Activated naive CD4-positive, alpha-beta T cell treated with anti-CD3 and anti-CD28 coated beads, Interleukin-2, amount 50 U/mL, for 24 hours (primary cell): ENCODE measurements around the gene CASP3.
"Not testable (repeated sequence)": the region's sequence is repeated elsewhere in the genome, so short reads cannot be mapped to it uniquely, and the experiment has no call there.

Experiments used
- H3K27ac Mint-ChIP-seq: one replicate; pipeline ENCODE4 v1.8.0; 2021; ENCODE audit warnings: mild to moderate bottlenecking, mixed read lengths
- H3K27me3 Mint-ChIP-seq: one replicate; pipeline ENCODE4 v1.8.0; 2021; ENCODE audit warnings: mixed read lengths
- H3K36me3 Mint-ChIP-seq: one replicate; pipeline ENCODE4 v1.8.0; 2021; ENCODE audit warnings: mixed read lengths
- H3K4me1 Mint-ChIP-seq: one replicate; pipeline ENCODE4 v1.8.0; 2021; ENCODE audit warnings: mixed read lengths
- H3K4me3 Mint-ChIP-seq: one replicate; pipeline ENCODE4 v1.8.0; 2021; ENCODE audit warnings: mild to moderate bottlenecking, mixed read lengths
- H3K9me3 Mint-ChIP-seq: one replicate; pipeline ENCODE4 v1.8.0; 2021; ENCODE audit warnings: mixed read lengths

The CASP3 gene

DNA sequence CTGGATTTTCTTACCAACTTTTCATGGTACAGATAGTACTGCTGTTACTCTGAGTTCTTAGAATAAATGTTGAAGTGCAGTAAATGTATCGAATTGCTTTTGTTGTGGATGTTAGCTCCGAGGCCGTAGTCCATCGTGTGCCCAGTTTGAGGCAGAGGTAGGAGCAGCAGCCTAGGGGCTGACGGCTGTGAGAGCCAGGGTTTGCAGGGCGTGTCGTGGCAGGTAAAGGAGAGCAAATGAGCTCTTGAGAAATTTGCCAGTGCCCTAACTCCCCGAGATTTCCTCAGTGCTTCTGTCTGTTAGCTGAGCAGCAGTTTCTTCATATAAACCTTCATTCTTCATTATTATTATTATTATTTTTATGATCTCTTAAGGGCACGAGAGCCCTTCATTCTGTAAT lies 21.9 kb upstream of the CASP3 start:
- peaks cover 13% of the 10 kb centered on the region for H3K36me3 Mint-ChIP-seq
- H3K4me1 Mint-ChIP-seq = peaks cover 23% of the 10 kb centered on the region
- no peaks in the 10 kb centered on the region for H3K27me3 Mint-ChIP-seq
- no peak overlapping the region for H3K4me3 Mint-ChIP-seq
- no peak overlapping the region for H3K27ac Mint-ChIP-seq
- no peaks in the 10 kb centered on the region for H3K9me3 Mint-ChIP-seq

DNA sequence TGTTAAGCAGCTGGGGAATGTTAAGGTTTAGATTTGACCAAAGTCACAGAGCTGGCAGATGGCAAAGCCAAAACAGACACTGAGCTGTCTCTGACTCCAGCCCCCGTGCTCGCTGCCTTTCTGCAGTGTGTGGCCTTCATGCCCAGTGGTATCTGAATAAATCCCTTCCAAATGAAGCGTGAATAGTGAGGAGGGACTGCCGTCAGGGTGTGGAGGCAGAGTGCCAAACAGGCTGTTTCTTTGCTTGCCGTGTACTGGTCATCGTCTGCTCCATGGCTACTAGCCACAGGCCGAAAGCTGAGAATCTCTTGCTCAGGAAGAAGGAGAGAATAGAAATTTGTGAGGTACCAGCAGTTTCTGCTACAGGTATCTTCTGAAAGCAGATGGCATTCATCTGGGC lies 20.0 kb upstream of the CASP3 start:
- peaks cover 15% of the 10 kb centered on the region for H3K36me3 Mint-ChIP-seq
- peak overlapping the region; percentile 47 for H3K27ac Mint-ChIP-seq
- no peaks in the 10 kb centered on the region for H3K9me3 Mint-ChIP-seq
- H3K27me3 Mint-ChIP-seq = no peaks in the 10 kb centered on the region
- H3K4me3 Mint-ChIP-seq = no peak overlapping the region
- H3K4me1 Mint-ChIP-seq = peaks cover 23% of the 10 kb centered on the region

DNA sequence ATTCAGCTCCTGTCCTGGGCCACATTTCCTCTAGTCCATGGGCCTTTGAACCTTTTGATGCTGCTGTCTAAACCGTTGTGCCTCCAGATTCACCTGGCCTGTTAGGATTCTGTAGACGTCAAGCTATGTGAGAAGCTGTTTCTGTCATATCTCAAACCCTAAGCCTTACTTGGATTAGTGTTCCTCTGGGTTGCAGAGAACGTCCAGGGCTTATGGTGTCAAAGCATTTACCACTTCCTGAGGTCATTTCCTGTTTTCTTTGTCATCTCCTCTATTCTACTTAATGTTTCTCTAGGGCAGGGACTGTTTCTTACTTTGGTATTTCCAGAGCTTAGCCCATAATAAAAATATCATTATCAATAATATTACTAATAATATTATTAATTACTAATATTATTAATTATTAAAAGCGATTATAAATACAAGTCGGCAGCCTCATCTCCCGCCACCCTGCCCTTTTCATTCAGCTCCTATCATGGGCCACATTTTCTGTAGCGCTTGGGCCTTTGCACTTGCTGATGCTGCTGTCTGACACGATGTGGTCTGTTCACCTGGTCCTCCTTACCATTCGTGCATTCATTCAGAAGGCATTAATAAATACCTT lies 19.4 kb upstream of the CASP3 start:
- Mint-ChIP-seq H3K9me3 (no peaks in the 10 kb centered on the region), H3K4me1 (peaks cover 23% of the 10 kb centered on the region), H3K36me3 (peaks cover 15% of the 10 kb centered on the region), H3K4me3 (no peak overlapping the region), H3K27ac (peak overlapping the region; percentile 62), H3K27me3 (no peaks in the 10 kb centered on the region)

DNA sequence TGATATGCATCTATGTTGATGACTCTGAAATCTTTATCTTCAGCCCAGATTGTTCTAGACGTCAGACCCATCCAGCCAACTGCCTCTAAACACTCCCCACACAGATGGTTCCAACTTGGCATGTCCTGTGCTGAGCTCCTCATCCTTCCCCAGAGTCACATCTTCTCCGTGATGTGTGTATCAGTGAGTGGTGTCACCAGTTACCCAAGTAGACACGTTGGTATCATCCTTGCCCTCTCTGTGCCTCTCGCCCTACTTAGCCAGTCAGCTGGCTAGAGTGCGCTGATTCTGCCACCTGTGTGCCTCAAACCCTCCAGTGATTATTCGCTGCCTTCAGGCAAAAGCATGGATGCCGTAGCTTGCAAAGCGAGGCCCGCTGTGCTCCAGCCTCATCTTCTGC lies 18.8 kb upstream of the CASP3 start:
- no peak overlapping the region for H3K27ac Mint-ChIP-seq
- H3K36me3 Mint-ChIP-seq = peaks cover 15% of the 10 kb centered on the region
- H3K9me3 Mint-ChIP-seq = no peaks in the 10 kb centered on the region
- H3K27me3 Mint-ChIP-seq = no peaks in the 10 kb centered on the region
- H3K4me1 Mint-ChIP-seq = peaks cover 23% of the 10 kb centered on the region
- no peak overlapping the region for H3K4me3 Mint-ChIP-seq

DNA sequence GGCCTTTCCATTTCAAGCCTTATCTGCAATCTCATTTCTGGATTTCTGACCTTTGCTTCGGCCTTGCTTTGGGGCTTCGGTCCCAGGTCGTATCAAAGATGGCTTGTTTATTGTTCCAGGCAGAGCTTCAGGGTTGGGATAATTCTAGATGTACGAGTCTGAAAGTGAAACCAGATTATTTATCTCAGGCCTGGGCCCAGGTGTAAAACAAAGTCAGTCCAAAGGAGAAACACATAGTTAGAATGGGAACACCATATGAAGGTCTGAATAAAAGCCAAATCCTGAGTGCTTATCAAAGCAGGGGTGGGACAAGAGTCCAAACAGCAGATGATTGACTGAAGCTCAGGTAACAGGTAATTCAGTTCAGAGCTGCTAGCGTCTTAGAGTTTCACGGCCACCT lies 17.4 kb upstream of the CASP3 start:
- Mint-ChIP-seq H3K4me1 (peaks cover 23% of the 10 kb centered on the region), H3K36me3 (peaks cover 15% of the 10 kb centered on the region), H3K27ac (no peak overlapping the region), H3K27me3 (no peaks in the 10 kb centered on the region), H3K9me3 (no peaks in the 10 kb centered on the region), H3K4me3 (no peak overlapping the region)

DNA sequence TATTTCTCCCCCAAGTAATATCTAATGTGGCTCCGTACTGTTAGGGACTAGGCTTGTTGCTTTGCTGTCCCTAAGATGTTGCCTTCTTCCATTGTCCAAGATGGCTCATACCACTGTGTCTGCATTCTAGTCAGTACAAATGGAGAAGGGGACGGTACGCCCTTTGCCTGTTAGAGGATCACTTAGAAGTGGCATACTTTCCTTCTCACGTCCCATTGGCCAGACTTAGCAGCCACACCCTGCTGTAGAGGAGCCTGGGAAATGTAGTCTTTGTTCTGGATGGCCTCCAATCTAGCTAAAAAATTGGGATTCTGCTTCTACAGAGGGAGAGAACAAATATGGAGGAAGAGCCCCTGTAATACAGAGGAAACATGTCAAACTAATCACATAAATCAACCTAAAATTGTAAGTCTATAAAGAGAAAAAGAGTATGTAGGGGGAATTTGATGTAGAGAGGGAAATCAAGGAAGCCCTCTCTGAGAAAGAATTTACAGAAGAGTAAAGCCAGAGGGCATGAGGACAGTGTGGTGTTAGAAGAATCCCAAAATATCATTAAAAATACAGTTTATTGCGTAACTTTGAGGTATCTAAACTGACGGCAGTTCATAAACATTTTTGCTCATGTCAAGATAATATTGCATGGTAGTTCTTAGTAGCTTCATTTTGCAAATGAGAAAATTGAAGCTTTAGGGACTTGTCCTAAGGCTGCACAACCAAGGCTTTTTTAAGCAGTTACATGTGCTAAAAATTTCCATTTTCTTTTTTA lies 15.4 kb upstream of the CASP3 start:
- H3K36me3 Mint-ChIP-seq = peaks cover 13% of the 10 kb centered on the region
- H3K4me1 Mint-ChIP-seq = peaks cover 21% of the 10 kb centered on the region
- H3K9me3 Mint-ChIP-seq = no peaks in the 10 kb centered on the region
- H3K4me3 Mint-ChIP-seq = no peak overlapping the region
- H3K27ac Mint-ChIP-seq = no peak overlapping the region
- no peaks in the 10 kb centered on the region for H3K27me3 Mint-ChIP-seq

DNA sequence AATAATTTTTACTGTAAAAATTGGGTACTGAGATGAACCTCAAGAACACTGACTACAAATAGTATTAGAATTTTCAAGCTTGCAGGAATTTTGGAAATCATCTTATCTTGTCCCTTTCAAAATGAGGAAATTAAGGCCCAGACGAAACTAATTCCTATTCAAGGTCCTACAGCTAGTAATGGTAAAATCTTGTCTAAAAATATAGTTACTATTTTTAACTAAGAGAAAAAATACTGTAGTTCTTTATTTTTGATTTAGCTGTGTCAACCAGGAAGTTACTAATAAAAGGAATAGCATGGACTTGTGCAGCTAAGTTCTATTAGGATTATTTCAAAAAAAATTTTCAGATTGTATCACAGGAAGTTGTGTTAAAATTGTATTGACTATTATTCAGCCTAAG lies 13.0 kb upstream of the CASP3 start:
- Mint-ChIP-seq H3K4me1 (no peaks in the 10 kb centered on the region), H3K36me3 (peaks cover 5% of the 10 kb centered on the region), H3K4me3 (no peak overlapping the region), H3K27ac (no peak overlapping the region), H3K9me3 (no peaks in the 10 kb centered on the region), H3K27me3 (no peaks in the 10 kb centered on the region)

DNA sequence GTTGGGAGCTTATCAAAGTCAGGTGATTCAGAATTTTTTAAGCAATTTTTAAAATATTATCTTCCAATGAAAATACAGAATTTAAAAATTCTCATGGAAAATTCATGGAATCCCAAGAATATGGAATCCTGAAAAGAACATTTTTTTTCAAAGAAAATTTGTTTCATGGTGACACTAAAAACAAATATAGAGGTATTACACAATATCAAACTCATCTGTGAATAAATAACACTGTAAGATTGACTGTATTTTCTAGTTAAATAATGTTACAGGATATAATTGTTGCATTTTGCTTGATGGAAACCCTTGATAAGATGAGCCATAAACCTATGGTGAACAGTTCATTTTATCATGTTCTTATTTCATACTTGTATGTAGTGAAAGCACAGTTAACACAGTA lies 11.7 kb upstream of the CASP3 start:
- Mint-ChIP-seq H3K9me3 (no peaks in the 10 kb centered on the region), H3K36me3 (peaks cover 6% of the 10 kb centered on the region), H3K4me1 (no peaks in the 10 kb centered on the region), H3K4me3 (no peak overlapping the region), H3K27ac (no peak overlapping the region), H3K27me3 (no peaks in the 10 kb centered on the region)

DNA sequence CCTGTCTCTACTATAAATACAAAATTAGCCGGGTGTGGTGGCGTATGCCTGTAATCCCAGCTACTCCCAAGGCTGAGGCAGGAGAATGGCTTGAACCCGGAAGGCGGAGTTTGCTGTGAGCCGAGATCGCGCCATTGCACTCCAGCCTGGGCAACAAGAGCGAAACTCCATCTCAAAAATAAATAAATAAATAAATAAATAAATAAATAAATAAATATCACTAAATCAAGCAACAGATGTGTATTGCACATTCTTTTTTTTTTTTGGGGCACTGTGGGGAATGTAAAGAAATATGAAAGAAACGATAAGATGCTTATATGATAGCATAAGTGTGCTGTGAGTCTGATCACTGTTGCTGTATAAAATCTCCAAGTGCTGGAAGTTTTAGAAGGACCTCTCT lies 8.6 kb upstream of the CASP3 start:
- not testable (repeated sequence) for H3K4me1 Mint-ChIP-seq, H3K27ac Mint-ChIP-seq

DNA sequence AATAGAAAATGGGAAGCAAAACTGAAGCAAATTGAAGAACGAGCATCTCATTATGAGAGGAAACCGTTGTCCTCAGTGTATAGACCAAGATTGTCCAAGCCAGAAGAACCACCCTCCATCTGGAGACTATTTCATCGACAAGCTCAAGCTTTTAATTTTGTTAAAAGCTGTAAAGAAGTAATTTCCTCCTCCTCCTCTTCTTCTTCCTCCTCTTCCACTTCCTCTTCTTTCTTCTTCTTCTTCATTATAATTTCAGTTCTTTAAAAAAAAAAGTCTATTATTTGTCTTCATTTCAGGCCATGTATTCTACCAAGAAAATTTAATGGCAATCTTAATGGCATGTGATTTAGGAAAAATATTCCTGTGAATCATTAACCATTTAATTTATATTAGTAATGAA lies 7.9 kb upstream of the CASP3 start:
- Mint-ChIP-seq H3K4me3 (no peak overlapping the region), H3K4me1 (peaks cover 2% of the 10 kb centered on the region), H3K36me3 (peaks cover 2% of the 10 kb centered on the region), H3K27me3 (no peaks in the 10 kb centered on the region), H3K27ac (no peak overlapping the region), H3K9me3 (no peaks in the 10 kb centered on the region)

More for the DNA sequence above, 8.6 kb upstream of the CASP3 start:
- H3K36me3 Mint-ChIP-seq, H3K27me3 Mint-ChIP-seq, H3K4me3 Mint-ChIP-seq, H3K9me3 Mint-ChIP-seq: not testable (repeated sequence)

DNA sequence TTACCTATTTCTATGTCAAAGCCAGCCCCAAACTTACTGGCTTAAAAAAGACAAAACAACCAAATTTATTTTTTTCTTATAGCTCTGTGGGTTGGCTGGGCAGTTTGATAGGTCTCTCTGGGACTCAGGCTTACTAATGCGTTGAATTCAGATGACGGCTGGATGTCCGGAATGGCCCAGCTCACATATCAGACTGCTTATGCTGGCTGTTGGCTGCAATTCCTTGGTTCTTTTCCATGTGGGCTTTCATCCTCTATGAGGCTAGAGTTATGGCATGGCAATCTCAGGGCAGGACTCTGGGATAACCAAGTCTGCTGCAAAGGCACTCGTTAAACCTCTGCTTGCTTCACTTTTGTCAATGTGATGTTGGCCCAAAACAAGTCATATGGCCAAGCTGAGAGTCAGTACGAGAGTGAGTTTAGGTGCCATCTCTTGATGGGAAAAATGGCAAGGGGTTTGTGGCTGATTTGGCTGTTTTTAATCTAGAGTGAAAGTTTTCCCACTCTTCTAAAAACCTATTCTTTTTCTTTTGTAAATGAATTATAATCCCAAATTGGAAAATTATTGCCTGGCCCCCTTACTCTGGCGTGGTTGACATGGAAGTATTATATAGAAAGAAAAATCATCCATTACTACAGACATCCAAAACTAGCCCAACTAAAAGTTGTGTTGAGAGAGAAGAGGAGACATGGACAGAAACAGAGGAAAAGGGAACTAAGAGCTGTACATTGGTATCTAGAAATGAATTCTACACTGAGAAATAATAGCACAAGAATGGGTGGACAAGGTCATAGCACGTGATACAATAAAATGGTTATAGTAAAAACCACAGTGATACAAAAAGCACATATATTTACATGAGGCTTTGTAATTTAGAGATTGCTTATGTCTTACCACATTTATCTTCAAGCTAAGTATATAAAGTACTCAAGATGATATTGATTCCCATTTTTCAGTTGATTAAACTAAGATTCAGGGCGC lies 6.9 kb upstream of the CASP3 start:
- H3K4me1 Mint-ChIP-seq = peaks cover 6% of the 10 kb centered on the region

DNA sequence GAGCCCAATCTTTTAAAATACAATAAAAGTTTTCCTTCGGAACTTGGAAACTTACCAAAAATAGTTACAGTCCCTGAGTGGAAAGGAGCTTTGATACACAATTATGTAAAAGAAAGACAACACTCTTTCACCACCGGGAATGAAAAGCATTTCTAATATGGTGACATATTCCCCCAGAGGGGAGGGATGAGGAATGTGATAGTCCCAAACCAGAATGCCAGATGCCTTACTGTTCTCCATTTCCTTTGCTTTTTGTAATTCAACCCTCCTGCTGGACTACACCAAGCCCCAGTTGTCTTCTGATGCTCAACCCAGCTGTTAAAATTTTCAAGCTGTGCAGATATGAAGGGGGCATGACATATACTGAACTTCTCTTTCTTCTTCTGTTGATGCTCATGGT lies 4.4 kb upstream of the CASP3 start:
- peaks cover 2% of the 10 kb centered on the region for H3K36me3 Mint-ChIP-seq
- H3K9me3 Mint-ChIP-seq = no peaks in the 10 kb centered on the region
- H3K27ac Mint-ChIP-seq = no peak overlapping the region
- peaks cover 16% of the 10 kb centered on the region for H3K4me1 Mint-ChIP-seq
- no peaks in the 10 kb centered on the region for H3K27me3 Mint-ChIP-seq
- no peak overlapping the region for H3K4me3 Mint-ChIP-seq

More for the DNA sequence above, 6.9 kb upstream of the CASP3 start:
- no peak overlapping the region for H3K27ac Mint-ChIP-seq
- H3K4me3 Mint-ChIP-seq = no peak overlapping the region
- no peaks in the 10 kb centered on the region for H3K9me3 Mint-ChIP-seq
- H3K36me3 Mint-ChIP-seq = peaks cover 2% of the 10 kb centered on the region
- H3K27me3 Mint-ChIP-seq = no peaks in the 10 kb centered on the region

DNA sequence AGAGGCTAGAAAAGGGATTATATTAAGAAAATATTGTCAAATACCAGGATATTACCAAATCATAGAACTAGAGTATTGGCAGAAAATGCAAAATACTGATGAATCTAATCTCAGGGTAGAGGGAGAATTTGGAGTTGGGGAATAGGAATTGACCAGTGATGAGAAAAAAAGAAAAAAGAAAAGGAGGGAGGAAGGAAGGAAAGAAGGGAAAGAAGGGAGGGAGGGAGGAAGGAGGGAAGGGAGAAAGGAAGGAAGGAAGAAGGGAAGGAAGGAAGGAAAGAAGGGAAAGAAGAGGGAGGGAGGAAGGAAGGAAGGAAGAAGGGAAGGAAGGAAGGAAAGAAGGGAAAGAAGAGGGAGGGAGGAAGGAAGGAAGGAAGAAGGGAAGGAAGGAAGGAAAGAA lies 3.4 kb upstream of the CASP3 start:
- H3K4me1 Mint-ChIP-seq = peaks cover 23% of the 10 kb centered on the region
- H3K9me3 Mint-ChIP-seq, H3K36me3 Mint-ChIP-seq, H3K27ac Mint-ChIP-seq, H3K4me3 Mint-ChIP-seq, H3K27me3 Mint-ChIP-seq: not testable (repeated sequence)

DNA sequence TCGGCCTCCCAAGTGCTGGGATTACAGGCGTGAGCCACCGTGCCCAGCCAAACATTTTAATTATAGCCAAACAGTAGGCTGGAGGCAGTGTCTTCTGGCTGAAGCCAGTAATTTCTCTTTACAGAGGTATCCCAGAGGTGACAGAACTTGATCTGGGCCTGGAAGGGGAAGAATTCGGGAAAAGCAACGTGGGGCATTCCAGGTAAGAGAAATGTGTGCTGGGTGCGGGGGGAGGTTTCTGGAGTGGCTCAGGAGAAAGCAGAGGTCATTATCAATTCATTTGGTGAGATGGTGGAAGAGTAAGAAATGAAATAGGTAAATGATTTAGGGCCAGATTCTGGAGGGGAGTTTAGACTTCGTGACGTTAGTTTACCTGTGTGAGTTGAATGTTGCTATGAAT lies 2.7 kb upstream of the CASP3 start:
- no peaks in the 10 kb centered on the region for H3K27me3 Mint-ChIP-seq
- peak overlapping the region; percentile 38 for H3K27ac Mint-ChIP-seq
- H3K9me3 Mint-ChIP-seq = no peaks in the 10 kb centered on the region
- peaks cover 1% of the 10 kb centered on the region for H3K36me3 Mint-ChIP-seq
- H3K4me1 Mint-ChIP-seq = peaks cover 31% of the 10 kb centered on the region
- no peak overlapping the region for H3K4me3 Mint-ChIP-seq

DNA sequence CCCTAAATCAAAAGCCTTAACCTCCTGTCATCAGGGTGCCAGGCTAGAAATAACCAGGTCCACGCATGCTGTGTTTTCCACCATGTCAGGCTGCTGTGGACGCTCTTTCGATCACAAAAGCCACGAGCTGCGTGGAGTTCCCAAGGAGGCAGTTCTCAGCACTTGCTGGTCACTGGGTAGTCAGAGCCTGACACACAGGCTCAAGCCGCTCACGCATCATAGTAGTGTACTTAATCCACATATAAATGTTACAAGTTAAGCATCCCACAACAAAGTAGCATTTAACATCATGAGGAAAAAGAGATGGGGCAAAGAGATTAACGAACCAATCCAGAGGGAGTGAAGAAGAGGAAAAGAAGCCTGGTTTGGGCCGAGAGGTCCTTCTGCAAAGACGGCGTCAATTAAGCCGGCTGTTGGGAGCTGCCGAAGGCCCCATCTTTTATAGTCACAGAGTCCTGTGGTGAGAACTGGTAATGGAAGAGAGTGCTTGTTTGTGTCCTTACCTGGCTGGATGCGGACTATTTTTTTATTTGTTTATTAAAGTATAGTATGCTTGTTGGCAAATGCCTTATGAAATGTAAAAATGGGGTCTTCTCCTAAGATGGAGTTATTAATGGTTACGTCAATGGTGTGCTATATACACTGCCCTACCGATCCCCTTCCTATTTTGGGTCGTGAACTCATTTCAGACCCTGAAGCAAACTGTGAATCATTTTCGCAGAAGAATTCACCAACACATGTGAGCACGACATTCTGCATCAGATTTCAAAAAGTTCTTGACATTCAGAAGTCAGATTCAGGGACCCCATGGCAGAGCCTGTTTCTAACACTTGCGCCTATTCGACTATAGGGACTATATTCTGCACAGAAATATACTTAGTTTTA lies 966 bp upstream of the CASP3 start:
- peaks cover 47% of the 10 kb centered on the region for H3K4me1 Mint-ChIP-seq

More for the DNA sequence above, 966 bp upstream of the CASP3 start:
- Mint-ChIP-seq H3K36me3 (peaks cover 3% of the 10 kb centered on the region), H3K4me3 (peak overlapping the region; percentile 84), H3K9me3 (no peaks in the 10 kb centered on the region), H3K27ac (peak overlapping the region; percentile 80), H3K27me3 (no peaks in the 10 kb centered on the region)
